GM19397 (cell line): ENCODE measurements around the gene LYRM4.

Experiments
- ATAC-seq: cut with Tn5 transposase; IDR thresholded peaks from one replicate; pipeline ENCODE4 v1.9.1; 2021; ENCODE audit warnings: mild to moderate bottlenecking, moderate library complexity; ENCODE audit not compliant: unreplicated experiment

The LYRM4 gene

DNA sequence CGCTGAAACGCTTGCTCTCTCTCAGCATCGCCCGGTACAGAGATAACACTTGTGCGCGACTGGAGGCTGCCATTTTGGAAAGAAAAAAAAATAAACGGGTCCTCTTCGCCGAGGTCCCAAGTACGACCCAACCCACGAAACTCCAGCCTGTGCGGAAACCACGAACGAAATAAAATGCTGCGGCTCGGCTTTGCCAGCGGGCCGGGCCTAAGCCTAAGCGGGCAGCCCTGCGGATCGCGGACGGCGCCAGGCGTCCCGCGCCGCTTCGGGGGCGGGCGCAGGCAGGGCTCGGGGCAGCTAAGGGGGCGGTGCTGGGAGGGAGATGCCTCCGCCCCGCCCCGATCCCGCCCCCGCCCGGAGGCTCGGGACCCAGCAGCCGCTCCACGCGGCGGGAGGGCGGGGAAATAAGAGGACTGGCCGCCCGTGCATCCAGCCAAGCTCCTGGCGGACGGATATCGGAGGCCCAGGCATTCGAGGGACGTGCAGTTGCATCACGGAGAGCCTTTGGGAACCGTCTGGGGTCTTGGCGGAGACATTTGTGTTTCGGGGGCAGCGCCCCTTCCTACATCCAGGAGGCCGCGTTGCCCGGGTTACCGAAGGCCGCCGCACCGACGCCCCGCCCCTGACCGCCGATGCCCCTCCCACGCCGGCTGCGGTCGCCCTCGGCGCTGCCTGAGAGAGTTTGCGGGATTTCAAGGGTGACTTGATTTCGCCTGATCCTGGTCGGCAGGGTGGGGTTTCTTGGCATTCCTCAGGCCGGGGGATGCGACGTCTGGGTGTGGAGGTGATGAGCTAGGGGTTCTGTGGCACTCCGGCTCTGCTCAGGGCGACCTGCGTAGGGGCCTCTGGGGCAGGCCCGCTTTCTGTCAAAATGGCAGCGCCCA, at the start of gene LYRM4, which contains the start of gene FARS2:
Gene LYRM4, minus strand, starts transcription at position 290 of the 884 bp plus-strand sequence. Its CDS starts 217 bp downstream, at position 73.
Gene FARS2, plus strand, starts transcription at position 853 of the 884 bp plus-strand sequence.
- peak; percentile 85 for ATAC-seq

DNA sequence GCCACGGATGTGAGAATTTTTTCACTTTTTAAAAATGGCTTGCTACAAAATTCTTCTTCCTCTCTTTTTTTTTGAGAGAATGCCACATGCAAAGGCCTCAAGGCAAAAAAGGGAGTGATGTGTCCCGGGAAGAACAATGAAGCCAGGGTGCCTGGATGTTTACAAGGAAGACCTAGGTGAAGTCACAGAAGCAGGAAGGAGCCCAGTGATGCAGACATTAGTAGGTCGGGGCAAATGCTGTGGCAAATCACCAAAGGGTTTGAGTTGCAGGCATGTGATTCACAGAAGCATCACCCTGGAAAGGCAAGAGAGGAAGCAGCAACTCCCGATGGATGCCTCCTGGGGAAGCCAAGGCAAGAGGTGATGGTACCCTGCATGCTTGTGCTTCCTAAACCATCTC, 47.3 kb upstream of the LYRM4 start:
- ATAC-seq = no peak

DNA sequence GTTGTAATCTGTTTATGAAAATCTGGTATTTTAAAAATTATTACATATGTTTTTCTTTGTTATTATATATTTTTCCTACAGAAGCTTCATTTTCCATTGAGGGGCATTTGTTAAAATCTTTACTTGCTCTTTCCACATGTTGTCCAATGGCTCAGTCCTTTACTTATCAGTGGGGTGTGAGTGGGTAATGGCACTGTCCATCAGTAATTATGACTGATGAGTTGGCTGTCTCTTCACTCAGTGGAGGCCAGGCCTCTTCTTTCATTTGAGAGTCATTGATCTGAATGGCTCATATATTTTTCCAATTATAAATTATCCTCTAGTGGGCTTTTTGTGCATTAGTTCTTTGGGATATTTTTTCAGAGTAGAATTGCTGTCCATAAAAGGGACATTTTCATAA, 46.3 kb upstream of the LYRM4 start:
- no peak for ATAC-seq

DNA sequence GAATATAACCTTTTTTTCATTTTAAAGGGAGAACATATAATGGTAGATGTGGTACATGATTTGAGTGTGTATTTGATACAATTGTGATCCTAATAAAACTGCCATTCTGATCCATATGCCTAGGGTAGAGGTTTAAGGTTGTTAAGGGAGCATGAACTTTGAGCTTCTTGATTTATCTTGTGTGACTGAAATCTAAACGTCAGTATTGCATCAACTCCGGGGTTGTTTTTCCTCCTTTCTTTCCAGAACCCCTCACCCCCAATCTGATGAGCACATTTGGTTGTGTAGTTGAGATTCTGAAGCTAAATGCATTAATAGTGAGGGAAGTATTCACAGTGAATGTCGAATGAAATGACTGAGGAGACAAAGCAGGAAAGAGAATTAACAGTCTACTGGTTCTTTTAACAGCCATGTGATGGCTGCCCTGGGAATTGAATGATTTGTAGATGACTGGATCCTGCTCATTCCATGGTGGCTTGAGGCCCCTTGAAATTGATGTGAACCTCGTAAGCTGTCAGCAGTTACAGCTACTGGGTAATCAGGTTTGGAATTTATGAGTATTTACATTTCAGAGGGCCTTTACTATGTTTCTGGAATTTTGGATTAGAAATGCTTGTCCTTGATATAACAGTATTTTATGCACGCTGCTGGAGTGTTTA, 45.3 kb upstream of the LYRM4 start:
- ATAC-seq = no peak

DNA sequence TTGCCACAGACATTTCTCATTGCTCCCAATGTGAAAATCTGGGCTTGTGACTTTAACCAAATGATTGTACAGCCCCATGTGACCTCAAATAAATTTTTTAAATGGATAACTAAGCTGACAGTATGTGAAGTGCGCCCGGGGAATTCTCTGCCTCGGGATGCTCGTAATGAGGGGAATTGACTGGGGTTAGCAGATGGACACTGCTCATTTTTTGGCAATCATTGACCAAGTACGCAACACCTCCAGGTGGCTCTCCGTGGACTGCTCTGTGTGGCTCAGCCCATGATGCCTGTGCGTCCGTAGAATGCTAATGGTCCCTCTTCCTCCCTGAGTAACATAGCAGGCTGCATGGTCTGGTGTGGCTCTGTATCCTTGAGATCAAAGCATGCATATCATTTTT, 42.9 kb upstream of the LYRM4 start:
- no peak for ATAC-seq

DNA sequence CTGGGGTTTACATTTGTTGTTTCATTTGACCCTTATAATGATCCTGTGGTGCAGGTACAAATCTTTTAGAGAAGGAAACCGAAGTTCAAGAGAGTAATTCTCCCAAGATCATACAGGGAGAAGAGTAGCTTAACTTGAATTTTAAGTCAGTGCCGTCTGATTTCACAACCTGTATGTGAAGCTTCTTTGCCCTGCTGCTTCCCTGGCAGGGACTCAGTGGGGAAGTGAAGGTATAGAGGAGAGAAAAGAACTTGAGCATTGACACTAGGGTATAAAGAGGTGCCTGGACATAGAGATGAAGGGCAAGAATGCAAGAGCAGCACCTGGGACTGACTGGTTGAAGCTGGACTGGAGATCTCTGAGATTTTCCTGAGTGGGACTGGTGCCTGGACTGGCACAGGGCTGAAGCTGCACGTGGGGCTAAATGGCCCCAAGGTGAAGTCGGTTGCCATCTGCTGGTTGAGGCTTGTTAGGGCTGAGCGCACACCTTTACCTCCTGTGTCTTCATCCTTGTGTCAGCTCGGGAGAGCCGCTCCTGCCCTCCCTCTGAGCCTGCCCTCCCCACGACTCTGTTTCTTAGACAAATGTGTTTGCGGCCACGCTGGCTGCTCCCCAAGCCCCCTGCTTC, 42.4 kb upstream of the LYRM4 start:
- peak; percentile 58 for ATAC-seq

DNA sequence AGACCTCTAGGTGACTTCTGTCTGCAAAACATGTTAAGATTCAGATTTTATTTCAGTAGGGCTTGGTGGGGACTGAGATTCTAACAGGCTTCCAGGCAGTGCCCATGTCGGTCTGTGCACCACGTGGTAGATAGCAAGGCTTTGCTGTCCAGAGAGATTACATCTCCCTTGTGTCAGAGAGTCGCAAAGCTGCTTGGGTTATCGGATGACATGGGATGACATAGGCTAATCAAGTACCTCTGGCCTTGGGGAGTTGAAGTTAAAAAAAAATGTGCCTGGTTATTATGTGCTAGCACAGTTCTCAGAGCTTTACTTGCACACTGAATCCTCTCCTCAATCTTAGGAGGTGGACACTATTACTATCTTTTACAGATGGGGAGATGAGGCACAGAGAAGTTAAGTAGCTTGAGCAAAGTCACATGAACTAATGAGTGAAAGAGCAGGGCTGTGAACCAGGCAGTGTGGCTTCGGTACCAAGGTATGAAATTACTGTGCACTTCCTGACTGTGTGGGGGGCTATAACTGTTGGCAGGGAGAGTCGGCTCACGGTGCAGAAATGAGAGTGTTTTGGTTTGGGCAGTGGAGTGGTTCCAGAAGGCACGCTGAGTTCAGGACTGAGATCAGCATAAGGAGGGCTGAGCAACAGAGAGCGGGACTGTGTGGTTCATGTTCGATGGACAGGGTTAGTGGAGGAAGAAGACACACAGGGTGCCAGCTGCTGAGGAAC, 41.6 kb upstream of the LYRM4 start:
- peak; percentile 85 for ATAC-seq

DNA sequence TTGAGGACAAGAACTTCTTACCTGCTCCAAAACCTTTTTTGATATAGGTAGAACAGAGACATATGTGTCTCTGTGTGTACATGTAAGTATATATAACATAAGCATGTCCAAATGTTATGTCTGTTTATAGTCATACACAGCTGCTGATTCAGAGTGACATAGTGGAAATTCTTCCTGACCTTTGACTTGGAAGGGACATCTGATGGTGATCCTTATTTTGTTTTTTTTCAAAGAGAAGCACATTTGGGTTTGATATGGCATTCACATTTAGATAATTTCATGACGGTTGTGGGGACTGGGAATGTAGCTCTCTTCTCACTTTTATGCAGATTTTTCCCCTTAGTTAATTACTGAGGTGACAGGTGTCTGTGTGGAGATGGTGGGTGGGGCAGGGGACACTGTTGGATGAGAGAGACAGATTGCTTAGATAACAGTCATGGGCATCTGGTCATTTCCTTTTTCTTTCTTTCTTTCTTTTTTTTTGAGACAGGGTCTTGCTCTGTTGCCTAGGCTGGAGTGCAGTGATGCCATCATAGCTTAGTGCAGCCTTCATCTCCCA, 39.5 kb upstream of the LYRM4 start:
- no peak for ATAC-seq

DNA sequence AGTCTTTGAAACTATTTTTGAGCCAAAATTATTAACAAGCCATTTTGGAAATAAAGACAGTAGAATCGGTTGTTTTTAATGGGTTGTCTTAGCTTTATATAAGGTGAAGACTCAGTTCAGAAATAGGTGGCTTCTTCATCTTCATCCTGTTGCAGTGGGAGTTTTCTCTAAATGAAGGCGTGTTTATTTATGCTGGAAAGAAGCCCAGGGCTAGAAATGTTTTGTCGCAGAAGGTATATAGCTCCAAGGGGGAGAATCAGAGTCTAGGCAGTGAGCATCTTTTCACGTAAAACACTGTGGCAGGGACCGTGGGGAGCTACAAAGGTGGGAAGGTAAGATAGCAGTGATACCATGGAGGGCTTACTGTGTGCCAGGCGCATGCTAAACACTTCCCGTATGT, 34.9 kb upstream of the LYRM4 start:
- ATAC-seq = no peak

DNA sequence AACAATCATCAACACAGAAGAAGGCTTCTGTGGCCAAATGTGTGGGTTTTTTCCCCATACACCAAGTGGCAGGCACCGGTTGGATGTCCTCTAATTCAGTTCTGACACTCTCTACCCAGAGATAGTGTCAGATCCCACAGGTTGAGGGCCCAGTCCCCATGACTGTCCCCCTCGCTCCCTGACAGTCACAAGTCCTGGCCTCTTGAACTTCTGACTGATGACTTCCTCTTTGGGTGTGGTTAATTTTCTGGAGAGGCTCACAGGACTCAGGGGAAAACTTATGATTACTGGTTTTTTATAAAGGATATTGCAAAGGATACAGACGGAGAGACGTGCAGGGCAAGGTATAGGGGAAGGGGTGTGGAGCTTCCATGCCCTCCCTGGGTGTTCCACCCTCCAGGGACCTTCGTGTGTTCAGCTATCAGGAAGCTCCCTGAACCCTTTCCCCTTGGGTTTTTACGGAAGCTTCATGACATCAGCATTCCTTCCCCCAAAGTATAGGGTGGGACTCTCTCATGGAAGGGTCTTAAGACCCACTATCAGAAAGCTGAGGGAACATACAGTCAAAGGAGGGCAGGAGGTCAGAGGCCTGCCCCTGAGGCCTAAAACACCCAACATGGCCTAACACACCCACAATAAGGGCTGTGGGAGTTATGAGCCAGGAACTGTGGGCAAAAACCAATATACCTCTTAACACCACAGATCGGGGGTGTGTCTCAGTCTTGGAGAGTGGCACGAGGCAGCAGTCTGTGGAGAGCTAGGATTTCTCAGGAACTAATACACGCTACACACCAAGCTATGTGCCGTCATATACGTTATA, 33.9 kb upstream of the LYRM4 start:
- no peak for ATAC-seq

DNA sequence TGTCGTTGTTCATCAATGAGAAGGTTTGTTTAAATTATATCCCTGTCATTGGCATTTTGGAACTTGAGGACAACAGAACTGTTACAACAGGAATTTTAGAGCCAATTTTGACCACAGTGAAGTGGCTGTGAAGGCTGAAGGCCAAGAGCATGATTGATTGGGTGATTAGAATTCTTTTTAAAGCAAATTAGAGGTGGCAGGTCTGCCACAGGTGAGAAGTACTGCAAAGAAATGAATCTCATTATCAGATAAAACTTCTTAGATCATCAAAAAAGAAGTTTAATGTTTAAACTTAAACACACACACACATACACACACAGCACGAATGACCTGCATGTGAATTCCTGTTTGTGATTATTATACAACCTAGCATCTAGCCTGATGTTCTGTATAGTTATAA, 32.9 kb upstream of the LYRM4 start:
- ATAC-seq = no peak

DNA sequence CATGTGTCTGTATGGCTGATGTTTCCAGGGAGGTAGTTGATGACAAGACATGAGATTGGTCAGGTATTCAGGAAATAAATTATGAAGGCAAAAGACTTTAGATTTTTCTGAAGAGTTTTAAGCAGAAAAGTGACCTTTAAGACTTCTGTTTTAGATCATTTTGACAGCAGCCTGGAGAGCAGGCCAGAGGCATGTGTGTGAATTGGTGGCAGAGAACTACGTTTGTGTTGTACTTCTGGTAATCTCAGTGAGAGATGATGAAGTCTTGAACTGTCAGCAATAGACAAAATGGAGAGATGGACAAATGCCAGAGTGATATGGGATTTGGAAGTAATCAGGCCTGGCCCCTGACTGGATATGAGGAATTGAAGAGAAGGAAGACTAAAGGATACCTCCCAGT, 31.4 kb upstream of the LYRM4 start:
- no peak for ATAC-seq

DNA sequence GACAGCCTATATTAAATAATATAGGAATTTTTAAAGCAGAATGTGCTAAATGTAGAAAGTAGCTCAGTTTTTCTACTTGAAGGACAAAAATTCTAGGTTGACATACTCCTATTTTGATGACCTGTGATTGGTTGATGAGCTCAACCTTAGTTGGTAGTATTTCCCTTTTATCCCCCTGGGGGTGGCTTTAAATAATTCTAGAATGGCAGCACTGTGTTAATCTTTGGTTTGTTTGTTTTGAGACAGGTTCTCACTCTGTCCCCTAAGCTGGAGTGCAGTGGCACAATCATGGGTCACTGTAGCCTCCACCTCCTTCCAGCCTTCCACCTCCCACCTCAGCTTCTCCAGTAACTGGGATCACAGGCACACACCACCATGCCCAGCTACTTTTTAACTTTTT, 29.8 kb upstream of the LYRM4 start:
- no peak for ATAC-seq

DNA sequence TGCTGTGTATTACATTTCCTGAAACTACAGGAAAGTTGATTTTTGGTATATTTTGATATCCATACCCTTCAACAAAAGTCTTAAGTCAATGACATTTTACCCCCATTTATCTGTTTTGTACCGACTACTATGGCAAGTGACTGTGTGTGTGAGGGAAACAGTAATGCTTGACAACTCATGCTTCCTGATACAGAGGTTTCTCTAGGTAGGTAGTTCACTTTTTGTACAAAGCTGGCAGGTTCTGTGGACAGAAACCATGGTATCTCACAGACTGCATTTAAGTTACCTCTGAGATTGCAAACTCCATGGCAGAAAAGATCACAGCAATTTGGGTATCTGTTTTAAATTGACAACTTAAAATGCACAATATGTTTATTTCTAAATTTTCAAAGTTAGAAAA, 29.3 kb upstream of the LYRM4 start:
- ATAC-seq = no peak

DNA sequence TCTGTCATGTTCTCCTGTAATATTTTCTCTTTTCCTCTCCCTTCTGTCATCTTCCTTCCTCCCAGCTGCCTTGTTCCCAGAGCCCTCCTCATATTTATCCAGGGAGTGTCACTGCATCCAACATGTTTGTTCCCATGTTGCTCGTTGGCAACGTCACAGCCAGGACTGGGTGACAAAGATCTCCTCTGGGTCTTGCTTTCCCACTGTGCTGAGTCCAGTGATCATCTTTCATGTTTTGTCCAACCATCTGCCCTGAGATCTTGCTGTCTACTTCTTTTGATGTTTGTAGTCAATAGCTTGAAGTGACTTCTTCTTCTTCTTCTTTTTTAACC, 27.2 kb upstream of the LYRM4 start:
- no peak for ATAC-seq

DNA sequence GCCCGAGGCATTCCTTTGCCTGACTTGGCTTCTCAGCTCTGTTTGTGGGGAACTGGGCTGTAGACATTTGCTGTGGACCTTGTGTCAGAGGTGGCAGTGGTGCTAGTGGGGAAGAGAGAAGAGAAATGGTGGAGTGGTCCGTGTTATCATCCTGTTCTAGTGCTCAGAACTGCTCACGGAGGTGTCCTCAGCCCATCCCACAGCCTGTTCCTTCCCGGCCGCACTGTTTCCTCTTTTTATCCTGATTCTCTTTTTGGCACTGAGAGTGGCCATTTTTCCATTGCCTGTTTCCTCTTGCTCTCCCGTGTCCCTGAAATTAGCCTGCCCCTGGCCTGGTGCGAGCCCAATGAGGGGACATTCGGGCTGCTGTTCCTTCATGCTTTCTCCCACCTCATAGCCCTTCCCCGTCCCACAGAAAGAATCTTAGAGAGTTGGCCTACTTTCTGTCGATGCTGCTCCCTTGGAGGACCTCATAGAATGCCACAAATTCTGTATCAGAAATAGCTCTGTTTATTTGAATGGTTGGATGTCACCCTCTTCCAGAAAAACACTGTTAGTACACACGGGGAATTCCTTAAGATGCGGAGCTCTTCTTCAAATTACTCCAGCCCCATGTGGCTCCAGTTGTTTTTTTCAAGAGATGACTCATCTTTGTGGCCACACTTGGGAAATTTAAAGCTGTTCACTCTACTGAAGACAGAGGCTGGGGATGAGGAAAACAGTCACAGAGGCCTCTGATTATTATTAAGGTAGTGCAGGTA, 26.6 kb upstream of the LYRM4 start:
- ATAC-seq = no peak

DNA sequence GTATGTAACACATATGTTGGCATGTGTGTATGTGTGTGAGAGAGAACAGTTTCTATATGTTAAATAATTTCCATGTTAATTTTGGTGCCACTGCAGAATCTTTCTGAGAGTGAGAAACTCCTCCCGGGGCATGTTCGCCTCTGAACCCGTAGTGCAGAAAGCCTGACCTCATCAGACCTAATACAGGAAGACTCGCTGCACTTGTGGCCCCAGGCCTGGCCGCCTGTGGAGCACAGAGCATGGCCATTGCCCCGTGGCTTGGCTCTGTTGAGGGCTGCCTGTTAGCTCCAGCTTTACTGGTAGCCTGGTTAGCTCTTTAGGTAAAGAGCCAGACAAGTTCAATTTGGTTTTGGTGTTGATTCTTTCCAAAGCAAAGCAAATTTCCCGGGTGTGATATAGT, 26.0 kb upstream of the LYRM4 start:
- no peak for ATAC-seq

DNA sequence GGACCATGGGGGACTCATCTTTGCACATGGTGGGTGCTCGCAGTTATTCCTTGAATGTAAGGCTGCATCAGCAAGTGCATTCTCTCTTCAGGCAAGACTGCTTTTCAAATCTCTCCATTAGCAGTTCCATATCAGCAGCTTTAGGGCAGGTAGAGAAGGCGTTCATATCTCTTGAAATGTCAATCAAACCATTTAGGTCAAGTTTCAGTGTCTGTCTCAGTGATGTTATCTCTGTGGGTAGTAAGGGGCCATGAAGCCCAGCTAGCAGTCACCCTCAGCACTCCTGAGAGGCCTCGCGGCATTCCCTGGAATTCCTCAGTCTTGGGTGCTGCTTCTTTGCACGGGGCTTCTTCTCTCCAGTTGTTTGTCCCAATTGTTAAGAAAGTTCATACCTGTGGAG, 24.8 kb upstream of the LYRM4 start:
- no peak for ATAC-seq

DNA sequence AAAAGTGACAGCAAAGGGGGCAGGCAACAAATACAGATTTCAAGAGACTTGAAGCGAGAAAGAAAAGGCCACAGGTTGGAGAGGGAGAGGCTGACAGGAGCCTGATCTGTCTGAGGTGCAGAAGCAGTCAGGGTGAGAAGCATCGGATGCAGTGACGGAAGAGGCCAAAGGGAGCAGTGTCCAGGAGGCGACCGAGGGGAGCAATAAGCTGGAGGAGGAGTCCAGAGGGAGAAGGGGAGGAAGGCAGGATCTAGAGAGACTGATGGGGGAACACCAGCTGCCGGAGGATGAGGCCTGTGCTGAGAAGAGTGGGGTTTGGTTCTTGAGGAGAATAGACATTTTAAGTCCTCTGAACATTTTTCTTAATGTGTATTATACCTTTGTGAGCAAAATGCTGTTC, 24.3 kb upstream of the LYRM4 start:
- ATAC-seq = no peak
